ENCODE measurements around the gene CTNNA2. TPM values are rescaled to one million over a fixed set of nuclear protein-coding genes. Genes with fewer than 3 reads are reported as not detected.

Gene CTNNA2
- total and polyA plus RNA-seq, 4 donors, result 0.01 to 0.37 TPM; not detected in 2

DNA sequence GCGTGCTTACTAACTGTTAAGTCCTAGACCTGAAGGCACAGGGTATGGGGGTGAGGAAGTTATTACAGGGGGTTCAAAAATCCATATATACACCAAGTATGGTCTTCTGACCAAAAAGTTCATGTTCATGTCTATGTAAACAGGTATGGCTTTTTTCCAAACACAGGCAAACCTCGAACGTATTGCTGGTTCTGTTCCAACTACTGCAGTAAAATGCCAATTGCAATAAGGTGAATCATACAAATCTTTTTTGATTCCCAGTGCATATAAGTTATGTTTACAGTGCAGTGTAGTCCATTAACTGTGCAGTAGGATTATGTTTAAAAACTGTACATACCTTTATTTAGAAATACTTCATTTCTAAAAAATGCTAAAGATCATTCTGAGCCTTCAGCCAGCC lies 1037.0 kb downstream of the CTNNA2 start:
- TF ChIP-seq CTCF (IDR thresholded peaks at IDR 0.05; ENCODE audit: control extremely low read depth, extremely low read depth), result no peak
- H3K9ac ChIP-seq (ENCODE audit: insufficient read depth in 1 of 2, low read length in 2 of 2), result no peak overlapping the region
- no peaks in the 10 kb centered on the region for H3K36me3 ChIP-seq (ENCODE audit: control insufficient read depth in 4 of 4, insufficient read depth in 4 of 4, low read length in 4 of 4)
- 67 to 80% methylated on average over 3 of the region's 3 CpGs for WGBS, 2 donors
- H3K27me3 ChIP-seq (ENCODE audit: control insufficient read depth in 3 of 3, insufficient read depth in 3 of 3, low read length in 2 of 3), result peaks cover 0 to 2% (median 0%) of the 10 kb centered on the region in 3 donors
- no peak for ATAC-seq (ENCODE audit: insufficient read depth, low FRiP score)
- no peak for DNase-seq
- no peak overlapping the region for H3K27ac ChIP-seq (ENCODE audit: low read depth in 1 of 2, low read length in 1 of 2)
- no peak overlapping the region for H3K4me3 ChIP-seq
- peaks cover 0 to 4% (median 0%) of the 10 kb centered on the region in 4 donors for H3K9me3 ChIP-seq (ENCODE audit: control insufficient read depth in 4 of 4, insufficient read depth in 3 of 4, low read length in 3 of 4)
- no peaks in the 10 kb centered on the region for H3K4me1 ChIP-seq (ENCODE audit: control insufficient read depth in 5 of 5, insufficient read depth in 5 of 5, low read length in 5 of 5)

- DNase-seq (no peak), ATAC-seq (ENCODE audit: insufficient read depth, low FRiP score) (no peak)
- no peak overlapping the region for H3K4me3 ChIP-seq
- H3K27me3 ChIP-seq (ENCODE audit: control insufficient read depth in 3 of 3, insufficient read depth in 3 of 3, low read length in 2 of 3), result no peaks in the 10 kb centered on the region
- no peaks in the 10 kb centered on the region for H3K9me3 ChIP-seq (ENCODE audit: control insufficient read depth in 4 of 4, insufficient read depth in 3 of 4, low read length in 3 of 4)
- H3K27ac ChIP-seq (ENCODE audit: low read depth in 1 of 2, low read length in 1 of 2), result no peak overlapping the region
- H3K36me3 ChIP-seq (ENCODE audit: control insufficient read depth in 4 of 4, insufficient read depth in 4 of 4, low read length in 4 of 4), result no peaks in the 10 kb centered on the region
- H3K4me1 ChIP-seq (ENCODE audit: control insufficient read depth in 5 of 5, insufficient read depth in 5 of 5, low read length in 5 of 5), result no peaks in the 10 kb centered on the region
- no peak for TF ChIP-seq CTCF (IDR thresholded peaks at IDR 0.05; ENCODE audit: control extremely low read depth, extremely low read depth)
- H3K9ac ChIP-seq (ENCODE audit: insufficient read depth in 1 of 2, low read length in 2 of 2), result no peak overlapping the region
- WGBS, 2 donors, result 38 to 39% methylated on average over 4 of the region's 4 CpGs
Observed at GRCh38 chr2:80560326-80560725, 1047.5 kb downstream of the CTNNA2 start.

- no peak overlapping the region for H3K4me3 ChIP-seq
- no peak overlapping the region for H3K9ac ChIP-seq (ENCODE audit: insufficient read depth in 1 of 2, low read length in 2 of 2)
- ATAC-seq (ENCODE audit: insufficient read depth, low FRiP score), result no peak
- H3K4me1 ChIP-seq (ENCODE audit: control insufficient read depth in 5 of 5, insufficient read depth in 5 of 5, low read length in 5 of 5), result no peaks in the 10 kb centered on the region
- no peaks in the 10 kb centered on the region for H3K27me3 ChIP-seq (ENCODE audit: control insufficient read depth in 3 of 3, insufficient read depth in 3 of 3, low read length in 2 of 3)
- WGBS, 2 donors, result 89 to 91% methylated on average over 3 of the region's 3 CpGs
- no peak overlapping the region for H3K27ac ChIP-seq (ENCODE audit: low read depth in 1 of 2, low read length in 1 of 2)
- TF ChIP-seq CTCF (IDR thresholded peaks at IDR 0.05; ENCODE audit: control extremely low read depth, extremely low read depth), result no peak
- H3K36me3 ChIP-seq (ENCODE audit: control insufficient read depth in 4 of 4, insufficient read depth in 4 of 4, low read length in 4 of 4), result no peaks in the 10 kb centered on the region
- no peaks in the 10 kb centered on the region for H3K9me3 ChIP-seq (ENCODE audit: control insufficient read depth in 4 of 4, insufficient read depth in 3 of 4, low read length in 3 of 4)
- no peak for DNase-seq
Observed at GRCh38 chr2:80568011-80568410, 1055.2 kb downstream of the CTNNA2 start.

DNA sequence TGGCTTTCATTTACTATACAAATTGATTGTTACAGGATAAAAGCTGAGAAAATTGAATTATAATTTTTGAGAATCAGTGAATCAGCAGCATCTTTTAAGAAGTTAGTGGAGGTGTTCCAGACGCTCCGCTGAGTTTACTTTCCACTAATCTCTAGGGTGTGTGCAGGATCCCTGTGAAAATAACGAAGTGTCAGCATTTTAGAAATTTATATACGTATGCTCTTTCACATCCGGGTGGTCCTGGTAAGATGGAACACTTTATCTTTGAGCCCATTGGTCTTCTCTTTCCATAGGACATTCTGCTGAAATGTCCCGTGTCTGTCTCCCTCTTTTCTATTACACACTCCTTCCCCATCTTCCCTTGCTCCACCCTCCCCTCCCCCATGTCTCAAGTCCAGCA lies 1060.3 kb downstream of the CTNNA2 start:
- WGBS, 2 donors, result 72 to 77% methylated on average over 6 of the region's 6 CpGs
- TF ChIP-seq CTCF (IDR thresholded peaks at IDR 0.05; ENCODE audit: control extremely low read depth, extremely low read depth), result no peak

More for the DNA sequence above, 1060.3 kb downstream of the CTNNA2 start:
- no peaks in the 10 kb centered on the region for H3K4me1 ChIP-seq (ENCODE audit: control insufficient read depth in 5 of 5, insufficient read depth in 5 of 5, low read length in 5 of 5)
- H3K27ac ChIP-seq (ENCODE audit: low read depth in 1 of 2, low read length in 1 of 2), result no peak overlapping the region
- no peak overlapping the region for H3K4me3 ChIP-seq
- no peak overlapping the region for H3K9ac ChIP-seq (ENCODE audit: insufficient read depth in 1 of 2, low read length in 2 of 2)
- H3K36me3 ChIP-seq (ENCODE audit: control insufficient read depth in 4 of 4, insufficient read depth in 4 of 4, low read length in 4 of 4), result no peaks in the 10 kb centered on the region
- no peaks in the 10 kb centered on the region for H3K27me3 ChIP-seq (ENCODE audit: control insufficient read depth in 3 of 3, insufficient read depth in 3 of 3, low read length in 2 of 3)
- DNase-seq, result no peak
- no peak for ATAC-seq (ENCODE audit: insufficient read depth, low FRiP score)
- H3K9me3 ChIP-seq (ENCODE audit: control insufficient read depth in 4 of 4, insufficient read depth in 3 of 4, low read length in 3 of 4), result no peaks in the 10 kb centered on the region
